ENCODE data around the gene LRP1B.
A peak's percentile ranks its signal among the peaks of the same experiment; 100 is the strongest.

Gene LRP1B

GRCh38 chr2:142010477-142011270 is 120.1 kb downstream of the LRP1B start:
- ATAC-seq = no peak
- TF ChIP-seq PATZ1 (CRISPR knock-in tag; IDR thresholded peaks at IDR 0.05; ENCODE audit: borderline replicate concordance) = no peak
- no peak for TF ChIP-seq PPARA (CRISPR knock-in tag; IDR thresholded peaks at IDR 0.05; ENCODE audit: borderline replicate concordance)
- no peak for TF ChIP-seq BACH2 (CRISPR knock-in tag; IDR thresholded peaks at IDR 0.05; ENCODE audit: borderline replicate concordance)

- ATAC-seq = peak; percentile 92
- TF ChIP-seq CREB5 (CRISPR knock-in tag; IDR thresholded peaks at IDR 0.05; ENCODE audit: low read depth) (no peak), PATZ1 (CRISPR knock-in tag; IDR thresholded peaks at IDR 0.05; ENCODE audit: borderline replicate concordance) (no peak), ISL1 (CRISPR knock-in tag; IDR thresholded peaks at IDR 0.05) (peak; percentile 62)
Measured at GRCh38 chr2:142008135-142008744, 122.6 kb downstream of the LRP1B start.

GRCh38 chr2:141994066-141994465 is 136.8 kb downstream of the LRP1B start:
- TF ChIP-seq ZFP3 (CRISPR knock-in tag; IDR thresholded peaks at IDR 0.05) (no peak), TSHZ2 (CRISPR knock-in tag; IDR thresholded peaks at IDR 0.05) (no peak), CSDC2 (CRISPR knock-in tag; IDR thresholded peaks at IDR 0.05) (no peak)
- ATAC-seq = no peak

- TF ChIP-seq OSR1 (CRISPR knock-in tag; IDR thresholded peaks at IDR 0.05) (no peak), CREB5 (CRISPR knock-in tag; IDR thresholded peaks at IDR 0.05; ENCODE audit: low read depth) (no peak), ZFP30 (CRISPR knock-in tag; IDR thresholded peaks at IDR 0.05) (no peak), BACH2 (CRISPR knock-in tag; IDR thresholded peaks at IDR 0.05; ENCODE audit: borderline replicate concordance) (no peak), TCF4 (CRISPR knock-in tag; IDR thresholded peaks at IDR 0.05; ENCODE audit: borderline replicate concordance) (no peak), ESRRG (CRISPR knock-in tag; IDR thresholded peaks at IDR 0.05) (no peak)
- no peak for ATAC-seq
Measured at GRCh38 chr2:141992695-141993094, 138.1 kb downstream of the LRP1B start.

GRCh38 chr2:141968433-141968832 is 162.4 kb downstream of the LRP1B start:
- peak; percentile 66 for ATAC-seq
- no peak for TF ChIP-seq ARNTL (CRISPR knock-in tag; IDR thresholded peaks at IDR 0.05; ENCODE audit: borderline replicate concordance, low read depth)
- TF ChIP-seq SNAI2 (CRISPR knock-in tag; IDR thresholded peaks at IDR 0.05) = no peak
- no peak for TF ChIP-seq OSR1 (CRISPR knock-in tag; IDR thresholded peaks at IDR 0.05)
- TF ChIP-seq ZC3H10 (CRISPR knock-in tag; IDR thresholded peaks at IDR 0.05) = no peak
- no peak for TF ChIP-seq ZFP3 (CRISPR knock-in tag; IDR thresholded peaks at IDR 0.05)
- no peak for TF ChIP-seq TSHZ2 (CRISPR knock-in tag; IDR thresholded peaks at IDR 0.05)
- TF ChIP-seq RARB (CRISPR knock-in tag; IDR thresholded peaks at IDR 0.05) = no peak
- no peak for TF ChIP-seq PPARA (CRISPR knock-in tag; IDR thresholded peaks at IDR 0.05; ENCODE audit: borderline replicate concordance)
- no peak for TF ChIP-seq CSDC2 (CRISPR knock-in tag; IDR thresholded peaks at IDR 0.05)
- TF ChIP-seq GLIS3 (CRISPR knock-in tag; IDR thresholded peaks at IDR 0.05) = no peak
- TF ChIP-seq TOX (CRISPR knock-in tag; IDR thresholded peaks at IDR 0.05; ENCODE audit: borderline replicate concordance) = no peak

Data from SK-N-SH treated with all-trans-retinoic acid at 6 μM for 48 hours (cell line).